Measurements from ENCODE around the gene TNC.

TNC gene

DNA sequence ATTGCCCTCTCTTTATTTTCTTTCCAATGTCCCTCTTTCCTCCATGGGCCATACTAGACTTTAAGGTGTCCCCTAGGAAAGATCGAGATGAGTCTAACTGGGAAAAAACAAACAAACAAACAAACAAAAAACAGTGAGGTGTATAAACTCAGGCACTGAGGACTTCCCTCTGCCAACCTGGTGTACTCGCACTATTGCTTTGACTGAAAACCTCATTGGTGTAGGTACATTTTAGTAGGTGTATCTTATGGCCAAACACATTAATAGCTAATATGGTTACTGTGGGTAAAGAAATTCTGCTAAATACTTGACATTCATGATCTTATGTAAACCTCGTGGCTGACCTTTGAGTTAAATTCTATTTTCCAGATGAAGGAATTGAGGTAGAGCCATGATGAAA lies 74.3 kb downstream of the TNC start:
- DNase-seq = no peak

DNA sequence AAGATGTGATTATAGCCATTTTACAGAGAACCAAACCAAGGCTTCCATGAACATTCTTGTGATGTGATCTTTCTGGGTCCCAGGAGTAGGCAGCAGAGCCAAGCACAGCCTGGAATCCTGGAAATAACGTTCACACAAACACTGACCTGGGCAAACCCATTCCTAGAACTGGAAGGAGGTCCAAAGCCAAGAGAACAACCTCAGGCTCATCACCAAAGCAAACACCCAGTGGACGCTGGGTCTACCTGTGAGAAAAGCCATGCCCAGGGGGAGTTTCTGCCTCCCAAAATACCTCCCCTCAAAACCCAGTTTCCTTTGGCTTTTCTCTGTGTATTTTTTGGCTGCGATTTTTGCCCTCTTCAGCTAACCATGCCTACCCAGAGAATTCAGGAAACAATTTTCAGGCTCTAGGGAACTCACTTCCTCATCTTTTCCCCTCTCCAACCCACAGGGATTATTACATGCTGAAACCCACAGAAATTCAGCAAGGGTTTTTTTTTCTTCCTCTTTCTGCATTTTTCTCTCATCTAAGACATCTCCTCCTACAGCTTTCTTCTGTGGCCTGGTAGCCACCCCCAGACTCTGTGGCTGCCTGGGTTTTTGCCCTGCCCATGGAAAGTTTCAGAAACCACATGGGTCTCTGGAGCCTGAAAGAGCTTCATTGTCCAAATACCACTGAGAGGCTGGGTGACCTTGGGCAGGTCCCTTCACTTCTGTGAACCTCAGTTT lies 75.0 kb downstream of the TNC start:
- peak; percentile 62 for DNase-seq

- no peak for DNase-seq
Observed at GRCh38 chr9:115039516-115040120, 78.3 kb downstream of the TNC start.

DNA sequence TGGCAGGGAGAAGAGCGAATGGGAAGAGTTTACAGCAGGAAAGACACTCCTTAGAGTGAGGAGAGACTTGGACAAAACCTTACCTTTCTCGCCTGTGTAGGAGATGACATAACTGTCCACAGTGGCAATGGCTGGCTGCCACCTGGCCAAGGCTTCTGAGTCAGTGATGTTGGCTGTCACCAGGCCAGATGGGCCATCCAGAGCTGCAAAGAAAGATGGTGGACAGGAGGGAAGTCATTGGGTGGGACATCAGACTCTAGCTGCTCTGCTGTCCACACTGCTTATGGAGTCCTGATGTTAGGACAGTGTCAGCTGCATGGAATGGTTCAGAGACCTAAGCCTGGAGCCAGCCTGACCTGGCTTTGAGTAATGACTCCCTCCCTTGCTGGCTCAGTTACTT lies 79.8 kb downstream of the TNC start:
- DNase-seq = no peak

DNA sequence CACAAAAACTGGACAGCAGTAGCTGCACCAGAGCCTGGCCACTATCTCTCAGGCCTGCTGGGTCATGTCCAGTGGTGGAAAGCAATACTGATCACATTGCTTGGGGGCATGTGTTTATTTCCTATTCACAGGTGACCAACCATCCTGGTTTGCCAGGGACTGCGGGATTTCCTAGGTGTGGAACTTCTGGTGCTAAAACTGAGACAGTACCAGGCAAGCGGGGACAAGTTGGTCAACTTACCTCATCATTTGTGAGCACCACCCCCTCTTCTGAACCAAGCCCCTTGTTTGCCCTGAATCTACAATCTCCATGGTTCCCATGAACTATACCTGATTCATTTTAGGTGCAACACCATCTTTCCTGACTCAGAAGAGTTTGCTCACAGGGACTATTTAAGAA lies 81.3 kb downstream of the TNC start:
- DNase-seq = no peak

- peak; percentile 87 for DNase-seq
Observed at GRCh38 chr9:115035841-115036612, 81.9 kb downstream of the TNC start.

- DNase-seq = peak; percentile 89
Observed at GRCh38 chr9:115034801-115035200, 83.2 kb downstream of the TNC start.

DNA sequence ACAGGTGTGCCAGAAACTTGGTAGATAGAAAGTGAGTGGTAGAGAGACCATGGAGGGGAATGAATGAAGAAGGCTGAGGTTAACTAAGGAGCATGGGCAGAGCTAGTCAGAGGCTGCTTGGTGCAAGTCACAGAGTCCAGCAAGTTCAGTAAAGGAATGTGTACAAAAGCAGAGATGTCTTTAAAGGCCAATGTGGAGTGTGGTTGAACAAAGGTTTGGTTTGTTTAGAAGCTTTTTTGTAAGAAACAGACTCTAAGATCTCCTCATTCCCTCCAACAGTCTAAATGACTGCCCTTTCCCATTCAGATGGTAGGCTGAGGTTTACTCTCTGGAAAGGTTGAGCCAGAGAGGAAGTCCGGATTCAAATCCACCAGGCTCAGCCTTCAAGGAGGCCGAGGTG lies 84.2 kb downstream of the TNC start:
- no peak for DNase-seq

GRCh38 chr9:115032296-115032695 lies 85.7 kb downstream of the TNC start:
- DNase-seq = no peak

- no peak for DNase-seq
Observed at GRCh38 chr9:115030006-115030405, 88.0 kb downstream of the TNC start.

GRCh38 chr9:115025721-115026120 lies 92.2 kb downstream of the TNC start:
- no peak for DNase-seq

DNA sequence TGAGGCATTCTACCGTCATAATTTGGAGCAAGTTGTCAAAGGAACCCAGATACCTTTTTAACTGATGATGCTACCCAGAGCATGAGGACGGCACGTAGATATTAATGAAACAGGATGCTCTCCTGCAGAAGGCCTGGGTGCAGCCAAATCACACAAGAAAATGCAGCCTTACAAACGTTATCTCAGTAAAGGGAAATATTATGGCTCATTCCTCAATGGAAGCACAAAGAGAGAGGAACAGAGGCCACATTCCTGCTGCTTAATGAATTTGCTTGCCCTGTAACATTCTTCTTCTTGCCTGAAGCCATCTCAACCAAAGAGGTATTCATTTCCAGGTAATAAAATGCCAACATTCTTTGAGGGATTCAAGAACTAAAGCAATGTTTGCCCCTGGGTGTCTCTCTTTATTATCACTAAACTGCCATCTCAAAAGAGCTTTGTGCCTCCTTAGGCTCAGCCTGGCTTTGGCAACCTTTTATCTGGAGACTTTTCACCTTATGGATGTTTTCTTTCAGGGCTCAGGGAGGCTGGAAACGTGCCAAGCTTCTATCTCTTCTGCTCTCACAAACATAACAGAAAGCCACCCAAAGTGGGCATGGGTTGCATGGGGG lies 92.9 kb downstream of the TNC start:
- DNase-seq = no peak

DNA sequence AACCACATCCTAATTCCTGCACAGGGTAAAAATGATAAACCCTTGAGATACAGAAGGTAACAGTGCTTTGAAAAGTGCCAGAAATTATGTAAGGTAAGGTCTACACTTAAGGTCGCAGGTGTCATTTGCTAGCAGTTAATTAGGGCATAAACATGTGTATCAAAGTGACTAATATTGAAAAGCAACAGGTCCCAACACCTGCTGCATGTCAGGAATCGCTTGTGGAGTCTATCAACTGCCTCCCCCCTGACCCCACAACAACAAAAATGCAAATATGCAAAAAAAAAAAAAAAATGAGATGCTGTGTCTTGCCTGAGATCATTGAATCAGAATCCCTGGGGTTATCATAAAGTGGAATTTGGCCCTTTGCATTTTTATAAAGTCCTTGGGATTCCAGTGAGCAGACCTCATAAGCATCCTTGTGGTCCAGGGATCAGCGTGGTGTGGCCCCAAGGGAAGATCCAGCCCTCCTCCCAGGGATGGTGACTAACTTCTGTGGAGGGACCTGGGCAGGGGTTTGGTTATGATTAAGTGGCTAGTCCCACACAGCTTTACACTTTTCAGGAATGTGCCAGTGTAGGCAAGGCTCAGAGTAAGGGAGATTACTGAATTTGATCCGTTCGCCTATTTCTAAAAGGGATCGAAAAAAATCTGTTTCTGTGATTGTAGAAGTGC lies 95.1 kb downstream of the TNC start:
- DNase-seq = peak; percentile 97

GRCh38 chr9:115018547-115019435 lies 99.2 kb downstream of the TNC start:
- peak; percentile 88 for DNase-seq

DNA sequence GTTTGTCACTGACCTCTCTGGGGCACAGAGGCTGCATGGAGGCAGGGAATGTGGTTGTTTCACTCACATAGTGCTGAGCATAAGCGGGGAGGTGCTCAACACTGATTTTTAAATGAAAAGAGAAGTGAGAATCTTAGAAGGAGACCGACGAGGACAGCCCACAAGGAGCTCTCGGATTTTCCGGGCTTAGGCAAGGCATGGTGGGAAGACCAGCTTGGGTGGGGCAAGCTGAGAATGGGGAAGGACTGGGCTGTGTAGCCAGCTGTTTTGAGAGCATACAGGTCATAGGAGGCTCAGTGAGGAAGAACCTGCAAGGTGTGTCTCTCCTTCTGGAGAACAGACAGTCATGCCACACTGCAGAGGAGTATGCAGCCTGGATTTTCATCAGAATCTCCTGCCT lies 101.6 kb downstream of the TNC start:
- DNase-seq = no peak

DNA sequence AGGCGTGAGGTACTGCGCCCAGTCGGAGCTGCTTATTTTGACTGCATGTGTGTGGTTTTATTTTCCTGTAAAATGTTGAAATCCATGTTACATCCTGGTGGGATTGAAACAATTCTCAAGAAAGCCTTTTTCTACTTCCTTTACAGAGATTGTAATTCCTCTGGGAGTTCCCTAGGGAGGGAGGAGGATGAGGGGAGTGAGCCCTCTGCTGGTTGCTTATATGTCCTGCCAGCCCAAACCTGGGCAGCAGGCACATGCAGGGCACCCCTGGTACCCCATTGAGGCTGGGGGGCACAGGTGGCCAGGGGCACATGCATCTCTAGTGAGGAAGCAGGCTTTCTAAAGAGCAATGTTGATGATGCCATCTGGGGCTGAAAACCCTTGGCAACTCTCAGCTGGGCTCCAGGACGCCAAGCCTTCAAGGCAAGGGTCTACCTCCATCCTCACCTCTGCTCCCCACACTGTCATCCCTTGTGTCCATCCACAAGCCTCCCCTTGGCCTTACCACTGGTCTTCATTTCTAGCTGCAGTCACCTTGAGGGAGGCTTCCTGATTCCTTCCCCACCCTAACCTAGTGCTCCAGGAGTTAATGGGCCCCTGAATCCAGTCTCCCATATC lies 102.8 kb downstream of the TNC start:
- DNase-seq = peak; percentile 78

- DNase-seq = no peak
Observed at GRCh38 chr9:115014438-115014837, 103.5 kb downstream of the TNC start.

DNA sequence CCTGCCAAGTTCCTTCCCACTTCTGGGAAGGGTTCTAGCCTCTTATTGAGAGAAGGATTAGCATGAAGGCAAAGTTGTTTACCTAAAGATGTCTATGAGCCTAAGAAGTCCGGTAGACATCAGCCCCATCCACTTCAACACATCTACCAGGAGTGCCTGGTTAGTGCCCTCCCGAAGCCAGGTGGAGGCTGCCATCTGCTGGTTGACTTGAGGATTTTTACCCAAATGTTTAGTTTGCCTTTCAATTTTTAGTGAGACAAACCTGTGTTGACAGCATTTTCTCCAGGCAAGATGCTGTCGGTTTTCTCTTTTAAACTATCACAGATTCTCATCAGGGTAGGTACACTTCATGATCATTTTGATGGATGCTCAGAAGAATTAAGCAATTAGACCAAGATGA lies 104.0 kb downstream of the TNC start:
- DNase-seq = peak; percentile 73

- DNase-seq = no peak
Observed at GRCh38 chr9:115012486-115012885, 105.5 kb downstream of the TNC start.

DNA sequence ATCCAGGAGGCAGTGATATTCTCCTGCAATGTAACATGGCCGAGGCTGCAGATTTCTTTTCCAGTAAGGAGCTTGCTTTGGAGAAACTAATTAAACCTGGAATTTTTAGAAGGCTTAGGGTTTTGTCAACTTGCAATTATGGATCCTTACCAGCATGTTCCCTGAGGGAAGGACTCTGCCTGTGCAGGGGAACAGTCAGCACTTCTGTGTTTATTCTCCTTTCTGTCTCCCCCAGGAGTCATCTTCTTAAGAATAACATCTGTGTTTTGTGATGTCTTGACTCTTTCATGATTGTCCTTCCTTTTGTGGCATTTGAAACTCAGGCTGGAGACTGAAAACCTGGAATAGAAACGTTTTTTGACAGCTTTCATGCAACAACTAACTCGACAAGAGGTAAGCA lies 107.1 kb downstream of the TNC start:
- DNase-seq = no peak

GRCh38 chr9:115008536-115009270 lies 109.3 kb downstream of the TNC start:
- DNase-seq = peak; percentile 91

Data from fibroblast of skin of right quadriceps (primary cell).